ENCODE measurements around the gene CNTFR.

DNA sequence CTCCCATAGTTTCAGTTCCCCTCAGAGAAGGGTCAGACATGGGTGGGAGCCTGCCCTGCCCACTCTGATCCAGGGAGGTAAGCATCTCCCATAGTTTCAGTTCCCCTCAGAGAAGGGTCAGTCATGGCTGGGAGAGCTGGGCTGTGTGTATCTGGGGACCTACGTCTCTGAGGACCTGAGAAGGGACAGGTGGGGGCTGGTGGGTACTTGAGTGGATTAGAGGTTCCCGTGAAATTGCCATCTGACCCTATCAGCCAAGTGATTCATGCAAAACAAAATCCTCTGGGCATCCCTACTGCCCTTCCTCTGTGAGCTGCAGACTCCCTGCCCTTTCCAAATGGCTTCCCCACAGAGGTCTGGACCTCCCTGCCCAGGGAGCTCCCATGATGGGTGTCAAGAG is 70.6 kb downstream of the CNTFR start:
- TF ChIP-seq GABPA (IDR thresholded peaks at IDR 0.05; ENCODE audit: low read depth) (no peak), POLR2AphosphoS5 (IDR thresholded peaks at IDR 0.05; ENCODE audit: low read depth) (no peak), SPI1 (IDR thresholded peaks at IDR 0.05; ENCODE audit: borderline replicate concordance, low read depth) (no peak)
- TF ChIP-seq, protein P1, sequence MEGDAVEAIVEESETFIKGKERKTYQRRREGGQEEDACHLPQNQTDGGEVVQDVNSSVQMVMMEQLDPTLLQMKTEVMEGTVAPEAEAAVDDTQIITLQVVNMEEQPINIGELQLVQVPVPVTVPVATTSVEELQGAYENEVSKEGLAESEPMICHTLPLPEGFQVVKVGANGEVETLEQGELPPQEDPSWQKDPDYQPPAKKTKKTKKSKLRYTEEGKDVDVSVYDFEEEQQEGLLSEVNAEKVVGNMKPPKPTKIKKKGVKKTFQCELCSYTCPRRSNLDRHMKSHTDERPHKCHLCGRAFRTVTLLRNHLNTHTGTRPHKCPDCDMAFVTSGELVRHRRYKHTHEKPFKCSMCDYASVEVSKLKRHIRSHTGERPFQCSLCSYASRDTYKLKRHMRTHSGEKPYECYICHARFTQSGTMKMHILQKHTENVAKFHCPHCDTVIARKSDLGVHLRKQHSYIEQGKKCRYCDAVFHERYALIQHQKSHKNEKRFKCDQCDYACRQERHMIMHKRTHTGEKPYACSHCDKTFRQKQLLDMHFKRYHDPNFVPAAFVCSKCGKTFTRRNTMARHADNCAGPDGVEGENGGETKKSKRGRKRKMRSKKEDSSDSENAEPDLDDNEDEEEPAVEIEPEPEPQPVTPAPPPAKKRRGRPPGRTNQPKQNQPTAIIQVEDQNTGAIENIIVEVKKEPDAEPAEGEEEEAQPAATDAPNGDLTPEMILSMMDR (IDR thresholded peaks at IDR 0.05; ENCODE audit: insufficient read depth, low read length) = no peak
- TF ChIP-seq, protein P2, sequence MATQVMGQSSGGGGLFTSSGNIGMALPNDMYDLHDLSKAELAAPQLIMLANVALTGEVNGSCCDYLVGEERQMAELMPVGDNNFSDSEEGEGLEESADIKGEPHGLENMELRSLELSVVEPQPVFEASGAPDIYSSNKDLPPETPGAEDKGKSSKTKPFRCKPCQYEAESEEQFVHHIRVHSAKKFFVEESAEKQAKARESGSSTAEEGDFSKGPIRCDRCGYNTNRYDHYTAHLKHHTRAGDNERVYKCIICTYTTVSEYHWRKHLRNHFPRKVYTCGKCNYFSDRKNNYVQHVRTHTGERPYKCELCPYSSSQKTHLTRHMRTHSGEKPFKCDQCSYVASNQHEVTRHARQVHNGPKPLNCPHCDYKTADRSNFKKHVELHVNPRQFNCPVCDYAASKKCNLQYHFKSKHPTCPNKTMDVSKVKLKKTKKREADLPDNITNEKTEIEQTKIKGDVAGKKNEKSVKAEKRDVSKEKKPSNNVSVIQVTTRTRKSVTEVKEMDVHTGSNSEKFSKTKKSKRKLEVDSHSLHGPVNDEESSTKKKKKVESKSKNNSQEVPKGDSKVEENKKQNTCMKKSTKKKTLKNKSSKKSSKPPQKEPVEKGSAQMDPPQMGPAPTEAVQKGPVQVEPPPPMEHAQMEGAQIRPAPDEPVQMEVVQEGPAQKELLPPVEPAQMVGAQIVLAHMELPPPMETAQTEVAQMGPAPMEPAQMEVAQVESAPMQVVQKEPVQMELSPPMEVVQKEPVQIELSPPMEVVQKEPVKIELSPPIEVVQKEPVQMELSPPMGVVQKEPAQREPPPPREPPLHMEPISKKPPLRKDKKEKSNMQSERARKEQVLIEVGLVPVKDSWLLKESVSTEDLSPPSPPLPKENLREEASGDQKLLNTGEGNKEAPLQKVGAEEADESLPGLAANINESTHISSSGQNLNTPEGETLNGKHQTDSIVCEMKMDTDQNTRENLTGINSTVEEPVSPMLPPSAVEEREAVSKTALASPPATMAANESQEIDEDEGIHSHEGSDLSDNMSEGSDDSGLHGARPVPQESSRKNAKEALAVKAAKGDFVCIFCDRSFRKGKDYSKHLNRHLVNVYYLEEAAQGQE (IDR thresholded peaks at IDR 0.05; ENCODE audit: insufficient replicate concordance, low read depth) = no peak
